Amygdala (tissue), 56 donors: ENCODE measurements around the gene FOXP3.

Experiments used
- DNase-seq, 56 donors: peaks; one replicate each; lab custom pipeline; 2025; lab: John Stamatoyannopoulos, UW

FOXP3 gene

GRCh38 chrX:49276207-49276606, 11.7 kb upstream of the FOXP3 start:
- DNase-seq = no peak

GRCh38 chrX:49273181-49273727, 8.7 kb upstream of the FOXP3 start:
- DNase-seq = no peak

GRCh38 chrX:49272421-49272820, 7.9 kb upstream of the FOXP3 start:
- no peak for DNase-seq

- DNase-seq = no peak
Measured at GRCh38 chrX:49271341-49271740, 6.8 kb upstream of the FOXP3 start.

- no peak for DNase-seq
Measured at GRCh38 chrX:49270249-49270921, 5.9 kb upstream of the FOXP3 start.

GRCh38 chrX:49269767-49270248, 5.3 kb upstream of the FOXP3 start, which contains the start of gene PPP1R3F:
Gene PPP1R3F, plus strand, starts transcription at chrX:49269793. Its CDS starts 77 bp downstream, at chrX:49269870.
- peak in 3 of 56 donors; percentile 36 to 61 (median 41) for DNase-seq

- DNase-seq = peak; percentile 72 to 97 (median 92)
Measured at GRCh38 chrX:49269010-49269766, 4.7 kb upstream of the FOXP3 start.

GRCh38 chrX:49268702-49269009, 4.1 kb upstream of the FOXP3 start:
- no peak for DNase-seq

- DNase-seq = no peak
Measured at GRCh38 chrX:49266523-49267445, 2.3 kb upstream of the FOXP3 start.

GRCh38 chrX:49263631-49264030, 879 bp downstream of the FOXP3 start:
- DNase-seq = no peak

- DNase-seq = no peak
Measured at GRCh38 chrX:49262603-49263002, 1.9 kb downstream of the FOXP3 start.

- no peak for DNase-seq
Measured at GRCh38 chrX:49260221-49260985, 4.1 kb downstream of the FOXP3 start.

GRCh38 chrX:49258749-49259124, 5.8 kb downstream of the FOXP3 start:
- no peak for DNase-seq

- DNase-seq = no peak
Measured at GRCh38 chrX:49257846-49258748, 6.4 kb downstream of the FOXP3 start.

GRCh38 chrX:49257074-49257790, 7.3 kb downstream of the FOXP3 start:
- no peak for DNase-seq

GRCh38 chrX:49256268-49256995, 8.1 kb downstream of the FOXP3 start:
- no peak for DNase-seq

GRCh38 chrX:49254639-49255038, 9.9 kb downstream of the FOXP3 start:
- DNase-seq = no peak

GRCh38 chrX:49251325-49251724, 13.2 kb downstream of the FOXP3 start:
- DNase-seq = no peak
